ENCODE results near the gene RRP36. TPM values are rescaled to one million over a fixed set of nuclear protein-coding genes. Genes with fewer than 3 reads are reported as not detected.

Gene RRP36
- total RNA-seq, 1 donor from 2014 or later, result 35.3 TPM

DNA sequence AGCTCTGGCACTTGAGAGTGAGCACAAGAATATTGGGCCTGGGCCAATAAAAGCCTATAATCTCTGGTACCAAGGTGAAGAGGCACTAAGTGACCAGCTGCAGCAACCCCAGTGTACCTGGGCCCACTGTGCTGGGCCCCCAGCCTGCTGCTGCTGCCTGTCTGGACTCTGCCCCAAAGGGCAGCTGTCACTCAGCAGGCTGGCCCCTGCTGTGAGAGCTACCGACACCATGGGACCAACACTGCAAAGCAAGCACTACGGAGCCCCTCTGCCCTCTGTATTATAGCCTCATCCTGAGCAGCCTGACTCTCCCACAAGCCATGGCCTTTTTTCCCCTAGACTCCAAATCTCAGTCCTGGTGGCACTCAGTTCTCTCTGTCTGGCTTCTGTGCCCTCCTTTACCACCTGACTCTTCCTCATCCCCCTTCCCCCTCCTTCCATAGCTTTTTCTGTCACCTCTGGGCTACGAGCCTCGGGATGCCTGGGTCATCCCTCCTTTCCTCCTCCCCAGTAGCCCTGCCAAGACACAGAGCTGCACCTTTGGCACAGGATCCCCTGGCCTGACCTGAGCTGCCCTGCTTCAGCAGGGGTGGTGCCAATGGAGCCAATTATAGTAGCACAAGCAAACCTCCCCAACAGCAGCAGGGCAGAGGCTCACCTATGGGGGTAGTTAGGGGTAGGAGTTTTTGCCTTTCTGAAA is 14.2 kb downstream of the RRP36 start:
- no peak overlapping the region for H3K4me3 ChIP-seq
- intact Hi-C loops (cut with DNase I), result no loop called here
- ATAC-seq (peak in 1 of 2 donors; percentile 5), DNase-seq (no peak)
- TF ChIP-seq, protein P1, sequence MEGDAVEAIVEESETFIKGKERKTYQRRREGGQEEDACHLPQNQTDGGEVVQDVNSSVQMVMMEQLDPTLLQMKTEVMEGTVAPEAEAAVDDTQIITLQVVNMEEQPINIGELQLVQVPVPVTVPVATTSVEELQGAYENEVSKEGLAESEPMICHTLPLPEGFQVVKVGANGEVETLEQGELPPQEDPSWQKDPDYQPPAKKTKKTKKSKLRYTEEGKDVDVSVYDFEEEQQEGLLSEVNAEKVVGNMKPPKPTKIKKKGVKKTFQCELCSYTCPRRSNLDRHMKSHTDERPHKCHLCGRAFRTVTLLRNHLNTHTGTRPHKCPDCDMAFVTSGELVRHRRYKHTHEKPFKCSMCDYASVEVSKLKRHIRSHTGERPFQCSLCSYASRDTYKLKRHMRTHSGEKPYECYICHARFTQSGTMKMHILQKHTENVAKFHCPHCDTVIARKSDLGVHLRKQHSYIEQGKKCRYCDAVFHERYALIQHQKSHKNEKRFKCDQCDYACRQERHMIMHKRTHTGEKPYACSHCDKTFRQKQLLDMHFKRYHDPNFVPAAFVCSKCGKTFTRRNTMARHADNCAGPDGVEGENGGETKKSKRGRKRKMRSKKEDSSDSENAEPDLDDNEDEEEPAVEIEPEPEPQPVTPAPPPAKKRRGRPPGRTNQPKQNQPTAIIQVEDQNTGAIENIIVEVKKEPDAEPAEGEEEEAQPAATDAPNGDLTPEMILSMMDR (IDR thresholded peaks at IDR 0.05), result no peak
- no peaks in the 10 kb centered on the region for H3K9me3 ChIP-seq
- H3K27ac ChIP-seq, result no peak overlapping the region
- peaks cover 89% of the 10 kb centered on the region for H3K36me3 ChIP-seq
- no peaks in the 10 kb centered on the region for H3K4me1 ChIP-seq
- no peaks in the 10 kb centered on the region for H3K27me3 ChIP-seq (ENCODE audit: low read depth)

DNA sequence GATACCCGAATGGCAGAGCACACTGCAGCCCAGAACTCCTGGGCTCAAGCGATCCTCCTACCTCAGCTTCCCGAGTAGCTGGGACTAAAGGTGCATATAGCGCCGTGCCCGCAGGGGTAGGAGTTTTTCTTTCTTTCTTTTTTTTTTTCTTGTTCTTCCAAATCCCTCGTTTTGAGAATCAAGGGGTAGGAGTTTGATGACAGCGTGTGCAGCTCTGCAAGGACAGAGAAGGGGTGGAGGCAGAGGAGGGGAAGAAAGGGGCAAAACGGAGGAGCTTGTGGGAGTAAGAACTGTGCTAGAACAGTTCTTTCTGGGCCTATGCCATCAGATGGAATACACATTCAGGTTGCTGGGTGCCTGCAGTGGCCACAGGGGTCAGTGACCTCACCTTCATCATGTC is 15.3 kb downstream of the RRP36 start:
- no peak overlapping the region for H3K4me3 ChIP-seq
- no peak for DNase-seq
- ATAC-seq, result no peak
- TF ChIP-seq, protein P1 (IDR thresholded peaks at IDR 0.05), result no peak
- no peaks in the 10 kb centered on the region for H3K9me3 ChIP-seq
- H3K36me3 ChIP-seq, result peaks cover 84% of the 10 kb centered on the region
- intact Hi-C loops (cut with DNase I), result no loop called here
- H3K4me1 ChIP-seq, result no peaks in the 10 kb centered on the region
- H3K27ac ChIP-seq, result no peak overlapping the region
- H3K27me3 ChIP-seq (ENCODE audit: low read depth), result no peaks in the 10 kb centered on the region

DNA sequence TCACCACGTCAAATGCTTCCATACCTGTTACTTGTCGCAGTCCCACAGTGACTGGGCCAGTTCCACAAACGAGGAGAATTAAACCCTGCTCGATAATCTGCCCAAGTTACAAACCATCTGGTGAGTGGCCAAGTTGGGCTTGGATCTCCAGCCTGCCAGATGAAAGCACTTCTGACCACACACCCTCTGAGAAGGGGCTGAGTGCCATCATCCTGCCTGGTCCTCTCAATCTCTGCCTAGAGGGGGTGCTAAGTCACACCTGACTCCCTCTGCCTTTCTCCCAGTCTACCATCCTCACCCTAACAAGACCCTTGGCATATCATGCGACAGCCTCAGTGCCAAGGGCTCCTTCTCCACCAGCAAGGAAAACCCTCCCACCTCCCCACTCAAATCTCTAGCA is 15.8 kb downstream of the RRP36 start:
- no peak for ATAC-seq
- Histone ChIP-seq H3K27ac (no peak overlapping the region), H3K4me1 (no peaks in the 10 kb centered on the region), H3K4me3 (no peak overlapping the region), H3K36me3 (peaks cover 83% of the 10 kb centered on the region), H3K9me3 (no peaks in the 10 kb centered on the region), H3K27me3 (ENCODE audit: low read depth) (no peaks in the 10 kb centered on the region)
- intact Hi-C loops (cut with DNase I), result no loop called here
- TF ChIP-seq, protein P1 (IDR thresholded peaks at IDR 0.05), result no peak
- no peak for DNase-seq

DNA sequence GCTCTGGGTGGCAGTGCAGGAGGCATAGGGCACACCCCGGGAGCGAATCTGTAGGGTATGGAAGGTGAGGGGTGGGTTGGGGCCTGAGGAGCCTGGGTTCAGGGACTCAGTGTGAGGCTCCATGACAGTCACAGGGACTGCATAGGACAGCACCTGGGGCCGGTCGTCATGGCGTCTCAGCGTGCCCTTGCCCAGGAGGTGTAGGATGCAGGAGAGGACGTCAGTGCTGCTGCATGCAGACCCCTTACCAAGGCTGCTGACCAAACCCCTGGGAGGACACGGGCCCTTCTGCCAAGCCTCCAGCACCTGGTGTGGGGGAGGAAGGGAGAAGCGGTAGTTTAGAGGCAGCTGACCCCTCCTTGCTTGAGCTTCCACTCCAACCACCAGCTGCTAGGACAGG is 16.3 kb downstream of the RRP36 start:
- TF ChIP-seq, protein P1 (IDR thresholded peaks at IDR 0.05), result no peak
- intact Hi-C loops (cut with DNase I), result no loop called here
- Histone ChIP-seq H3K27ac (no peak overlapping the region), H3K36me3 (peaks cover 83% of the 10 kb centered on the region), H3K9me3 (no peaks in the 10 kb centered on the region), H3K27me3 (ENCODE audit: low read depth) (no peaks in the 10 kb centered on the region), H3K4me1 (no peaks in the 10 kb centered on the region), H3K4me3 (no peak overlapping the region)
- no peak for DNase-seq
- no peak for ATAC-seq

- Histone ChIP-seq H3K4me1 (no peaks in the 10 kb centered on the region), H3K9me3 (no peaks in the 10 kb centered on the region), H3K27me3 (ENCODE audit: low read depth) (no peaks in the 10 kb centered on the region), H3K27ac (no peak overlapping the region), H3K4me3 (no peak overlapping the region), H3K36me3 (peaks cover 84% of the 10 kb centered on the region)
- intact Hi-C loops (cut with DNase I), result no loop called here
- TF ChIP-seq, protein P1 (IDR thresholded peaks at IDR 0.05), result no peak
- ATAC-seq (no peak), DNase-seq (no peak)
These were observed 17.3 kb downstream of the RRP36 start for GRCh38 chr6:43038727-43039126.

Measured in lower lobe of right lung (tissue), 2 donors.